NOMO-1 (cell line): ENCODE results near the gene RERE.
A peak's percentile ranks its signal among the peaks of the same experiment; 100 is the strongest.
"Not testable (repeated sequence)": the region's sequence is repeated elsewhere in the genome, so short reads cannot be mapped to it uniquely, and the experiment has no call there.

Experiments used
- DNase-seq, 2 experiments: peaks; one replicate each; lab custom pipeline; 2025; ENCODE audit not compliant: unreplicated experiment in 2 of 2; lab: John Stamatoyannopoulos, UW

Gene RERE

GRCh38 chr1:8397511-8397910, 419.9 kb downstream of the RERE start:
- DNase-seq = peak; percentile 8 to 14

DNA sequence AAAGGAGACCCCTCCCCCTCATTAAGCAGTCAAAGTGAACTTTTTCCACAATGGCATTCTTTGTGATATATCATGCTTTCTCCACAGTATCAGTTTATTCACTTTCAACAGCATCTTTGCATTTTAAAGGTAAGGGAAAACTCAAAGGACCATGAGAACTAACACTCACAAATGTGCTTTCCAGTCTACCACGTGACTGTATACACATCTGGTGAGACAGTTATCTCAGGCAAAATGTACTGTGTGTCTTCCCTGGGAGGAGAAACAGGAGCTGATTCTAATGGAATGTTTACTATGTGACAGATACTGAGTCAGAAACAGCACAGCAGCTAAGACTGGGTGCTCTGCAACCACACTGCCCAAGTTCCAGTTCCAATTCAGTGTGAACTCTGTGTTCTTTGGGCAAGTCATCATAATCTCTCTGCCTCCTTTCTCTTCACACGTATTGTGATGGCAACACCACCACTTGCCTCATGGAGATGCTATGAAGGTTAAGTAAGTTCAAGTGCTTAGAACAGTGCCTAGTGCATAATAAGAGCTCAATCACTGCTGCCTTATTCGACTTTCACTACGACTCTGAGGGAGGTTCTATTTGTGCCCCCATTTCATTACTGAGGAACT, 420.5 kb downstream of the RERE start:
- DNase-seq = no peak

DNA sequence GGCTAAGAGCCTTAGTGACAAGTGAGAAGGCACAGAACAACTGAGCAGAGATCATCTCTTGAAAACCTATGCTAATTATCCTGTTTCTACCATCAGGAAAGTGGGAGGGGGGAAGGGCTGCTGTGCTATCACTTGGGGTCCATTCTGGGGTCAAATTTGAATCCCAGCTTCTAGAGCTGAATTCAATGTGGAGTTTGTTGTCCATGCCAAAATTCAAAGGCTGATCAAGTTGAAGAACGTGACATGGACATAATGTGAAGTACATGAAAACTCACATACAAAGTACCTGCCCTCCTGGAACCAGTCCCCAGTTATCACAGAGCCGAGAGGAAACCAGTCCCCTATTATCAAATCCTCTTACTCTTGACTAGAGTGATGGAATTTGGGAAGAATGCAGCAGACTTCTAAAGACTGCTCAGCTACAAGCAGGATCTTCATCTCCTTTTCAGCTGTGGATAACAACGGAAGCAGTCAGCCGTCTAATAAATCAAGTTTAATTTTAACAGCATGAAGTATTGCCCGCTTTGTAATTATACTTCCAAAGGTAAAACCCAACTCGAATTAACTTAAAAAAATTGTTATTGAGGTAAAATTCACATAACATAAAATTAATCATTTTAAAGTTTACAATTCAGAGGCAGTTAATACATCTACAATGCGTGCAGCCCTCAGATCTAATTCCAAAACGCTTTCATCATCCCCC, 421.2 kb downstream of the RERE start:
- DNase-seq = no peak

DNA sequence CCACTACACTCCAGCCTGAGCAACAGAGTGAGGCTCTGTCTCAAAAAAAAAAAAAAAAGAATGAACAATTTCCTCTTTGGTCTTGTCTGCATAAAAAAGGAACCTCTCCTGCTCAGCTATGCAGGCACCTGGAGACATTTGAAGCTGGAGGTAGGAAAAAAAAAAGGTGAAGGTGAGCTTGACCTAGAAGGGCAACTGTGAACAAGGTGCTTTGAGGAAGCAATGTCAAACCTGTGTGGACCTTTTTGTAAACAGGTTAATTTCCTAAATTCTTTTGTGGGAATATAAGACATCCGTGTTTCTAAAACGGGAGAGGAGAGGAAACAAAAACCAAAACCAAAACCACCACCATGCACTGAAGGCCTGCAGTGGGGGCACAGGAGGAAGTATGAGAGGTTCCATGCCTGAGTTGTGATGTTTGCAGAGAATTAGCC, 422.0 kb downstream of the RERE start:
- DNase-seq = peak; percentile 65 to 83

DNA sequence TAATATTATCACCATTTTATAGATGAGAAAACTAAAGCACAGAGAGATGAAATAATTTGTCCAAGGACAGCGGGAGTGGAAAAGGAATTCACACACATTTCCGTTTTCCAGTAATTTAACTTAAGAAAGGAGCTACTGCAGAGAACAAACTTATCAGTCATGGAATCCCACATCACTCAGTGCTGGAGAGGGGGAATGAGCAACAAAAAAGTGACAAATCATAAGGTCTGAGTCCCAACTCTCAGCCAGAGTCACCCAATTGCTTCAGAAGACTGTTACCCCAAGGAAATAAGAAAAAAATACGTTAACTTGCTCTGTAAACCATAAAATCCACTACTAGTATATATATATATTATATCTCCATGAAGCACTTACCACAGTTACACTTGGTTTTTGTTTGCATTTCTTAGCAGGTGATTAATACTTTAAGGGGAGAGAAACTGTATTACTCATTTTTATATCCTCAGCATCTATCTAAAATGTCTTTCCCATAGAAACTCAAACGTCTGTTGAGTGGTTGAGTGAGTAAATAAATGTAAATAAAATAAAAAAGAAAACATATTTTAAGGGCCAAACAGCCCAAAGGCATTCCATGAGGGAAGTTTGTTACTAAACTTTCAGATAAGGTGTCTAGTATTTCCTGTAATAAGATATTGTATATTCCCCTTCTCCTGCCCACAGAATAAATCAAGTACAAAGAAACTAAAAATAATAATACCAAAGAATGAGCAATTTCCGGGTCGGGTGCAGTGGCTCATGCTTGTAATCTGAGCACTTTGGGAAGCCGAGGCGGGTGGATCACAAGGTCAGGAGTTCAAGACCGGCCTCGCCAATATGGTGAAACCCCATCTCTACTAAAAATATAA, 422.8 kb downstream of the RERE start:
- no peak for DNase-seq

DNA sequence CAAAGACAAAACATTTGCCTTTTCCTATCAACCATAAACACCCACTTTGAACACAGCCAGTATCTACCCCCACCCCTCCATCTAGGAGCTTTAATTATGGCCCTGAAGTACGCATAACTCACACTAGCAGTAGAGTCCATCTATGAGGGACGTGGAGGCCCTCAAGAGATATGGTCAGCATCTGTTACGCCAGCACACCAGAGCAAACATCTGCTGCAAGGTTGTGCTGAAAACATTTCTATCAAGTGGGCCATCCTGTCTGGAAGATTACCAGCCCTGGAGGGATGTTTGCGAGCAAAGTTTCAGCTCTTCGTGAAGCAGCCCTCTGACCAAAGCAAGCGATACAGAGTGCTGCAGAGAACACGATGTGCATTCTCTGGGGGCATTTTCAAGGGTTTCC, 424.9 kb downstream of the RERE start:
- no peak for DNase-seq

- no peak for DNase-seq
Measured at GRCh38 chr1:8390707-8391106, 426.7 kb downstream of the RERE start.

DNA sequence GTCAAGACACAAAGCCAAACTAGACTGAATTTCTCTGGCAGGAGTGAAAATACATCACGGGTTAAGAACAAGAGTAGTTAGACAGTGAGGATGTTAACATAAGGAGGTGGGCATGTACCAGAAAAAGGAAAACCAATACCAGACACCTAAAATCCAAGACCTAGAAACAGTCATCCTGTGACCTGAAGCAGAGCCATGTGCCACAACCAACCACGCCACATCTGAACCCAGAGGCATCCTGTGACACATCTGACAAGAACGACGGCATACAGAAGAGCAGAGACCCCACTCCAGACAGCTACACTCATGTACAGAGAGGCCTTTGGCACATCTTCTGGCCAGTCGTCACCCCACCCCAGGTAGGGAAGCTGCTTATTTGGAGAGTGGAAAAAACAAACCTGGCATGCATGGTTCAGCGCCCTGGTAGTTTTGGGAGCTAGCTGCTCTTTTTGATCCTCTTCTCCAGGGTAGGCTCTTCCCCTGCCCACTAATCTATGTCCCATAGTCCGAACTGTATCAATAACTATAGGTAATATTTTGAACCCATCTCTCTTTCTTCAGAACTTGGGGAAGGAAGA, 427.4 kb downstream of the RERE start:
- DNase-seq = no peak

- DNase-seq = no peak
Measured at GRCh38 chr1:8388732-8389562, 428.5 kb downstream of the RERE start.

GRCh38 chr1:8386247-8386646, 431.2 kb downstream of the RERE start:
- DNase-seq = no peak

GRCh38 chr1:8384577-8384976, 432.9 kb downstream of the RERE start:
- DNase-seq = no peak

DNA sequence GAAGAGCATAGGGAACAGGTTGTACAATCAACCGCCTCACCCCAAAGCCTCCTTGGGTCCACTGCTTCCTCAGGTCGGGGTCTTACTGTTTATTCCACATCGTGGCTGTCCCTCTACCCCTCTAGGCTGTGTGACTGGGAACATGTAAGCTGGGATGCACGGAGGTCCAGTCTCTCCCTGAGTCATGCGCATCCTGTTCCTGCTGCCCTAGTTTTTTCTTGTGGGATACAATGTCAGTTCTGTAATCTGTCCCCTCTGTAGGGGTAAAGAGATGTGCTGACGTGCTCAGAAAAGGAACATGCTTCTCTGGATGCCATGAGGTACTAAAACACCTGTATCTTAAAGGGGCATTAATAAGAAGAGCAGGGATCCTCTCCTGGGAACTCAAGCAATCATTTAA, 433.4 kb downstream of the RERE start:
- DNase-seq = no peak

DNA sequence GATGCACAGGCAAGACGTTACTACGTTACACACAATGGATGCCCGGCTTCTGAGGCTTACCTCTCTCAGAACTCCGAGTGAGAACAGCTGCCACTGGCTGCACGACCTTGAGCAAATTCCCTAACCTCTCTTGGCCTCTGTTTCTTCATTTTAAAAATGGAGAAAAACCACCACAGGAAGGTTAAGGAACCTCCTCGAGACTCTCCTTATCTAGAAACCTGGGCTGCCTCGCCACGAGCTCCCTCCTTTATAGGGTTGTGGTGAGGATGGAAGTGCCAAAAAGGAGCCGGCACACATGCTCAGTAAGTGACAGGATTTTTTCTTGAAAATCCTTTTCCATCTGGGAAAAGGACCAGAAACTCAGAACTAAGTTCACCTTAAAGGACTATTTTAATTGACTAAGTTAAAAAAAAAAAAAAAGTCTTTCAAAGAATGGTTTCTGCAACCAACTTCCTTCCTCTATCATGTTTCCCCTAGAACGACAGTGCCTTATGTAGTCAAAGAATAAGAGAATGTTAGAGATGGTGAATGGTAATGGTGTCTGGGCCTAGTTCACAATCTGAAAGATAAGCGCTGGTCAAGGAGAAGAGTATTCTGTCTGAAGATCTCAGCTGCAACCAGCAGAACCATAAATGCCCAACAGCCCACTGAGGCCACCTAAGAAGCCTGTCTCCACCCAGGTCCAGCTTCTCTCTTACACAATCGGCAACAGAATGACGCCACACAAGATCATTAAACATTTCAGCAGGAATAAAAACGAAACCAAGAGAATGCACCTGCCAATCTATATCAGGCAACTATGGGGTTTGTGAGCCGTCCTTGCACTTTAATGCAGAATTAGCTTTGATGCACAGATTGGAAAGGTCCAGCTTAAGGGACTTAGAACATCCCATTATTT, 434.6 kb downstream of the RERE start:
- peak; percentile 46 to 79 for DNase-seq

- DNase-seq = no peak
Measured at GRCh38 chr1:8382051-8382505, 435.4 kb downstream of the RERE start.

- no peak for DNase-seq
Measured at GRCh38 chr1:8381618-8382017, 435.8 kb downstream of the RERE start.

GRCh38 chr1:8380310-8380709, 437.1 kb downstream of the RERE start:
- DNase-seq = not testable (repeated sequence)

- no peak for DNase-seq
Measured at GRCh38 chr1:8379513-8380186, 437.8 kb downstream of the RERE start.

- DNase-seq = no peak
Measured at GRCh38 chr1:8378981-8379470, 438.4 kb downstream of the RERE start.

- no peak for DNase-seq
Measured at GRCh38 chr1:8378178-8378577, 439.3 kb downstream of the RERE start.
